H1 (cell line): ENCODE measurements around the gene GPC3. TPM values are rescaled to one million over a fixed set of nuclear protein-coding genes. Genes with fewer than 3 reads are reported as not detected.

Experiments used
- BRCA1 ChIP-seq: IDR thresholded peaks from 2 replicates; pipeline ENCODE4 v1.6.1; 2012; ENCODE audit warnings: low read depth, low read length, improper control_type of control experiment
- HDAC2 ChIP-seq, 2 experiments: fragments of 300-600 bp in 1 of 2; sonication (generic) in 1 of 2; IDR thresholded peaks; 2 replicates each; pipeline ENCODE4 v1.6.1; 2011 to 2012; ENCODE audit warnings: low read depth in 2 of 2, low read length in 2 of 2, mild to moderate bottlenecking in 2 of 2, moderate library complexity in 2 of 2, borderline replicate concordance in 1 of 2, inconsistent platforms in 1 of 2
- SRF ChIP-seq: IDR thresholded peaks from 2 replicates; pipeline ENCODE4 v1.6.1; 2011; ENCODE audit warnings: mild to moderate bottlenecking, low read depth, low read length, moderate library complexity
- TAF1 ChIP-seq: IDR thresholded peaks from 2 replicates; pipeline ENCODE4 v1.6.1; 2011; ENCODE audit warnings: mild to moderate bottlenecking, low read depth, low read length
- polyA plus RNA-seq, 7 experiments: library from polyadenylated mRNA; depleted of rRNA in 3 of 7; stranded (reverse) in 5 of 7; unstranded in 2 of 7; fragments of >200 nt in 5 of 7; fragments of 200-250 nt in 2 of 7; gene quantifications; 1 replicate in 5 of 7; 2 replicates in 1 of 7; 4 replicates in 1 of 7; pipeline versions ENCODE4 v1.2.1 to v1.2.3, GENCODE V29; 2011 to 2013; ENCODE audit warnings: missing spikeins in 2 of 7, mixed read lengths in 2 of 7
- total RNA-seq: library from RNA; stranded (reverse); fragmentation: NEBNext Ultra II Directional; extraction: Animal tissue kit (Norgen Biotek cat#: 25700); gene quantifications from 2 replicates; pipeline ENCODE4 v1.2.1, GENCODE V29; 2021
- TF ChIP-seq, protein P1 (sequence below), 3 experiments: IDR thresholded peaks; 1 replicate in 2 of 3; 2 replicates in 1 of 3; pipeline versions ENCODE4 v1.5.1 to v1.6.1; 2011; ENCODE audit warnings: low read length in 3 of 3, mild to moderate bottlenecking in 3 of 3, inconsistent platforms in 2 of 3, low read depth in 1 of 3, moderate library complexity in 1 of 3; ENCODE audit not compliant: insufficient read depth in 1 of 3; ENCODE audit errors: control extremely low read depth in 1 of 3

GPC3 gene
- total and polyA plus RNA-seq, 2 of the 8 experiments (the other 6 are each of a cell fraction or from before 2014, with no cell fraction given): 64.8 to 71.9 TPM

DNA sequence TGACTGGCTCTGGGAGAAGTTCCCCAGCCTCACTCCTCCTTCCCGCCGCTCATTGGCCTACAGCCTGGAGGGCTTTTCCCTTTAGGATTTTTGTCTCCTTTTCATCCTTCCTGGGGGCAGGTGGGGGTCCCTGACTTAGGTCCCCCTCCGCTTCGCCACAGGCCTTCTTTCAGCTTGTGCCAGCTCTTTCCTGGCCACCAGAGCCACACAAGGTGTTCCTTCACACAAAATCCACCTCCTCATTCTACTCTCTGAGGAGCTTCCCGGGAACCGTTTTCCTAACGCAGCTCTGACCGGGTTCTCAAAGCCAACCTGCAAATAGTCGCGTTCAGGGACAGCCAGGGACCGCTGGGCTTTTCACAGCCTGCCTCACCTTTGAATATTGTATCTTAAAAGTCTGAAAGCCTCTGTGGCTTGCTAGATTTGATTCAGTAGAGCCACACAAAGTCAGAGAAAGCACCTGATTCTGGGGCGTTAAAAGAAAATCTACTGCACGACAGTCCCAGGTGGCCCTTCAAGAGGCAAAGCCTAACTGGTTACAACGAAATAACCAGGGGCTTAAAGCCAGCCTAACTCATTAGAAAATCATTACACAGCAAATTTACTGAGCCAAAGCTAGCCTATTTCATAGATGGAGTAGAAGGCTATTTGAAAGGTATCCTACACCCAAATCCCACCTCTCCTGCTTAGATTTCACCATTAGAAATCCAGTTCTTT, 731 bp upstream of the GPC3 start (continued):
- TF ChIP-seq, protein P1, sequence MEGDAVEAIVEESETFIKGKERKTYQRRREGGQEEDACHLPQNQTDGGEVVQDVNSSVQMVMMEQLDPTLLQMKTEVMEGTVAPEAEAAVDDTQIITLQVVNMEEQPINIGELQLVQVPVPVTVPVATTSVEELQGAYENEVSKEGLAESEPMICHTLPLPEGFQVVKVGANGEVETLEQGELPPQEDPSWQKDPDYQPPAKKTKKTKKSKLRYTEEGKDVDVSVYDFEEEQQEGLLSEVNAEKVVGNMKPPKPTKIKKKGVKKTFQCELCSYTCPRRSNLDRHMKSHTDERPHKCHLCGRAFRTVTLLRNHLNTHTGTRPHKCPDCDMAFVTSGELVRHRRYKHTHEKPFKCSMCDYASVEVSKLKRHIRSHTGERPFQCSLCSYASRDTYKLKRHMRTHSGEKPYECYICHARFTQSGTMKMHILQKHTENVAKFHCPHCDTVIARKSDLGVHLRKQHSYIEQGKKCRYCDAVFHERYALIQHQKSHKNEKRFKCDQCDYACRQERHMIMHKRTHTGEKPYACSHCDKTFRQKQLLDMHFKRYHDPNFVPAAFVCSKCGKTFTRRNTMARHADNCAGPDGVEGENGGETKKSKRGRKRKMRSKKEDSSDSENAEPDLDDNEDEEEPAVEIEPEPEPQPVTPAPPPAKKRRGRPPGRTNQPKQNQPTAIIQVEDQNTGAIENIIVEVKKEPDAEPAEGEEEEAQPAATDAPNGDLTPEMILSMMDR (IDR thresholded peaks at IDR 0.05; ENCODE audit: control extremely low read depth in 1 of 3, insufficient read depth in 1 of 3, low read depth in 1 of 3, low read length in 3 of 3): no peak
- no peak for TF ChIP-seq BRCA1
- no peak for TF ChIP-seq HDAC2 (IDR thresholded peaks at IDR 0.05; ENCODE audit: borderline replicate concordance in 1 of 2, low read depth in 2 of 2, low read length in 2 of 2)
- TF ChIP-seq SRF: no peak
- no peak for TF ChIP-seq TAF1
